NCI-H1092 (cell line): ENCODE measurements around the gene LRIG1.

Source experiments
- DNase-seq: peaks from one replicate; lab custom pipeline; 2025; lab: John Stamatoyannopoulos, UW

LRIG1 gene

DNA sequence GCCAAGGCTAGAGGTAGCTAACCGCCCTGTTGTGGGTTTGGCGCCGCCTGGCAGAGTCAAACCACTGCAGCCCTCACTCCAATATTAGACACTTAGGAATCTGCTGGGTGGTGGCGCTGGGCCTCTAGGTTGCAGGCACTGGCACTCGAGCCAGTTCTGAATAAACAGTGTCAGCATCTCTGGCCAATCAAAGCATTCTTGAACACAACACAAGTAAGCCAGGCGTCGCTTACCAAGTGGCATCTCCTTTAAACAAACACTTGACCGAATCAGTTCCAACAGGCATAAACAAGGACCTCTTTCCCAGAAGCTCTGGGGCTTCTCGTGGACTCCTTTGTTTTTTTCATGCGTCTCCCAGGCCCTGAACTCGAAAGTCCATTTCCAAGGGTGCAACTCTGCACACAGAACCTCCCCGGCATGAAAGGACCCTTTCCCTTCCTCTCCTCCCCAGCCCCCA is 82.3 kb downstream of the LRIG1 start:
- DNase-seq = no peak

DNA sequence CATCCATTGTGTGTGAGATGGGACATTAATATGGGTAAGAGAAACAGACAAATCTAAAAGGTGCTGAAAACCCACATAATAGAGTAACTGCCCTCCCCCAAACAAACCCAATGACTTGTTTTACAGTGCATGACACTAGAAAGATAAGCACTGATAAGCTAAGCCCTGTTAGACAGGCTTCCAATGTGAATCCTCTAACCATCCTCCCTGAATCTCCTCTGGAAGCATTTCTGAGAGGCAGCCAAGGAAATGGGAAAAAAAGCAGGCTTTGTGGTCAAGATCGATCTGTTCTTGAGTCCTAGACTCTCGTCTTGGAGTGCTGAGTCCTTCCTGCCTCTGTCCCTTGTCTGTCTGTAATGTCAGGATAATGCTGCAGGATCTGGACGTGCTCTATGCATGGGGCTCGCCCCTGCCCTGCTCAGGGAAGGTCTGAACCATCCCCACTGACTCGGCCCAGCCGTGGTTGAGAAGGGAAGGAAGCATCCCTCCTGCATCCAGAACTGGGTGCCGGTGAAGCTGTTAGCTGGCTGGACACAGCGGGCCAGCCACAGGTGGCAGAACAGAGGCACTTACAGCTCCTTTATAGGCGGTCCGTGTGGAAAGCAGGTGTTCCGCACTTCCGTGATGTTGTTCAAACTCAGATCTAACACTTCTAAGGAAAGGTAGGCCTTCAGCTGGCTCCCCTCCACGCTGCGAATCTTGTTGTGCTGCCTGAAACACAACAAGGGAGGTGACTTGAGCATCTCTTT is 84.1 kb downstream of the LRIG1 start:
- no peak for DNase-seq

DNA sequence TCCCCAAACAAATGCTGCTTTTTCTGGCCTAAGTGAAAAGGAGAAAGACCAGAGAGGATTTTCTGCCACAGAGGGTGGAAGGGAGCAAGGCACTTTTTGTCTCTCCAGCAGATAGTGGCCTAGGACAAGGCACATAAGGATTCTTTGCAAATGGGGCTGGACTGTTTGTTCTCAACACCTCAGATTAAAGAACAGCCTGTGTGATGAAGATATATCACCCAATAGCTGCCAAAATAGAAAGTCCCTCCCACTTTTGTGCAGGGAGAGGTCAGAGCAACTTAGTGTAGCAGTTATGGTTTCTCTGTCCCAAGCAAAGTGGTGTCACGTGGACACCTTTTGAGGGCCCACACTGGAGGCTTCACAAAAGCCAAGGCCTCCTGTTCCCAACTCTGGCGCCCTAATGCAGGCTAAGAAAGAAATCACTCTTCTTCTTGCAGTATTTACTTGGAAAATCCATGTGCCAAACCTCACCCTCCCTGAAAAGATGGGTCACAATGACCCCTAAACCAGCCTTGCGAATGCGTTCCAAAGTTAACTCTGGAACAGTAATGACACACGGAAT is 84.9 kb downstream of the LRIG1 start:
- no peak for DNase-seq

DNA sequence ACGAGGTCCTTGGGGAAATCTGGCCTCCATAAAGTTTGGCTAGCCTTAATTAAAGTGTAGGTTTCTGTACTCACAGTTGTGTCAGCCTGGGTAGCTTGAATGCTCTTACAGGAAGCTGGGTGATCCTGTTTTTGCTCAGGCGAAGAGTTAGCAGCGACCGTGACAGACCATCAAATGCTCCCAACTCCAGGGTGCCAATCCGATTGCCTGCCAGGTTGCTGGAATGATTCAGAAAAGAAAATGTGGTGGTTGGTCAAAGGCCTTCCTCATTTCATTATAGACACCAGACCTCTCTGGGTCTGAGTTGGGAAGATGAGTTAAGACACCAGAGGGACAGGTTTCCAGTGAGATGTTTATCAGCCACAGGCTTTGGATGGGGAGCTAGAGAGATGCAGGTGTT is 86.0 kb downstream of the LRIG1 start:
- no peak for DNase-seq

DNA sequence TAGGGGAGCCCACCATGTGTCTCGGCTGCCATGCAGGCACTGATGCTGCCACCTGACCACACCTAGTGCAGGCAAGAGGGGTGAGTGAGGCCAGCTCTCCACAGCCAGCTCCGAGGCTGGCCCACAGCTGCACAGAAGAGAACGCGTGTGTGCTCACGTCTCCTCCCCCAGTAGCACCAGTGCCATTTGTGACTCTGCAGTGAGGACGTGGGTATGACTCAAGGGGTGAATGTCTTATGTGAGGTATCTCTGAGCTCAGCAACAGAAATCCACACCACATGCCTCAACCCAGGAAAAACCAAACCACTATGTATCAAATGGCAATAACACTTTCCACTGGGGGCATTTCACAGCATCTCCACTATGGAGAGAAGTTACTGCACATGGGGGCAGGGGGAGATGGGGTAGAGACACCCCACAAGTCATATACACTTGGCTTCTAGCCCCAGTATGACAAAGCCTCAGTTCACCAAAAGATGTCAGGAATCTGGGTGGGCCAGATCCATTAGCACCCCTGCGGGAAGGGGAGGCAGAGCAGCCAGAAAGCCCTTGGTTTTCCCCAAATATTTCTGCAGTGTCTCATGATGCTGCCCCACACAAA is 87.6 kb downstream of the LRIG1 start:
- no peak for DNase-seq

DNA sequence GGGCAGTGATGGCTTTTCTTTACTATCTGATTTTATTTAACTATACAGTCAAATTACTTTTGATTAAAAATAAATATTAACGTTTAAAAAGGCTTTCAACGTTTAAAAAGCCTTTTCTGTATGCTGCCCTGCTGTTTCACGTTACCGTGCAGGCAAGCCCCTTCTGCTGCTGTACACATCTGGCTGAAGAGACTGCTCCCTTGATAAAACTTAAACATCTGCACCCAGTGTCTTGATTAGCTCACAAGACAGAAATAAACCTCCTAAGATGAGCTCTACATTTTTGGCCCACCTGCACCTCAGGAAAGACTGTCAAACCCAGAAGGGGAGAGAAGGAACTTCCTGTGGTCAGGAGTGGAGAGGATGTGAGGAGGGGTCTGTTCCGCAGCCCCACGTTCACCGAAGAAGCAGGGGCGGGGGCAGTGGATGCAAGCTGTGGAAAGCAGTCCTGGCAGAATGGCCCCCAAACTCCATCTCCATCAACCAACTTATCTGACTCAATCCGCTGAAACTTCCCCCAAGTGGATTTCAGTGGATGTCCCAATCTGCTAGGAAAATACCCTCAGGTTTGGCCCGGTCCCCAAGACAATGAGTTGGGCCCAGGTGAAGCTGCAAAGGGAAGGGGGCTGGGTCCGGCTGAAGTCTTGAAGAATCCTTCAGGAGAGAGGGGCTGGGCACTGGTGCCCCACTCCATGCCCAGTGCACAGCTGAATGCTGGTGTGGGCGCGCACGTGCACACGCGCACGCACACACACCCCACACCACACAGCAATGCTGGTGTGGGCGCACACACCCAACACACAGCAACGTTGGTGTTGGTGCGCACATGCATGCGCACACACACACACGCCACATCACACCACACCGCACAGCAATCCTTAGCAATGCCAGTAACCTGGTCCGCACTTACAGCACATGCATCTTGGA is 88.6 kb downstream of the LRIG1 start:
- DNase-seq = no peak

DNA sequence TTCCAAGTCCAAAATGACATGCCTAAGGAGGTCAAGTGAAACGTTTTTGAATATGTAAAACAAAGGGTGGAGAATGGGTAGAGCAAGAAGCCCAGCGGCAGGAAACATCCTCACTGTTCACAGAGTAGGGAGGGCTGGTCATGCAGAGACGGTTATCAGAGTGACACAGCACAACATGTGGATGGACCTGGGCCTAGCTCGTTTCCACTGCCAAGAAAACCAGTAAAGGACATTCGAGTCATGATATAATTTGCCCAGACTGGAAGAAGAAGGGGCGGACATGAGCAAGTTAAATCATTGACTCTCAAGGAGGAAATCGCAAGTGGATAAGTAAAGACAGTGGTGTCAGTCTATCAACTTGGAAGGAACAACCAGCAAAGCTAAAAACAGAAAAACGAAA is 89.3 kb downstream of the LRIG1 start:
- no peak for DNase-seq

DNA sequence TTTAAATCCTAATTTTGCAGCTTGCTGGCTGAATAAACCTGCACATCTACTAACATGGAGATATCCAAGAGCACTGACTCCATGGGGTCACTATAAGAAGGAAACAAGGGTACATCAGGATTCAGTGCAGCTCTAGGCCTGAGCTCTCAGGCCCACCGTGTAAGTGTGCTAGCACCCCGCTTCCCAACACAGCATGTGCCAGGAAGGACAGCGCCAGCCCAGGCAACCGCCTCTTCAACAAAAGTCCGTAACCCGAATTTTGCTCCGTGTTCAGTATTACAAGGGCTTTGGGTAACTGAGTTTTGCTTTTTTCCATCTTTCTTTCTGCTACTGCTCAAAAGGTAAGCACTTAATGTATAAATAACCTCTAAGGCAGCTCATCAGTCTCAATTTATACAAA is 89.8 kb downstream of the LRIG1 start:
- DNase-seq = no peak

DNA sequence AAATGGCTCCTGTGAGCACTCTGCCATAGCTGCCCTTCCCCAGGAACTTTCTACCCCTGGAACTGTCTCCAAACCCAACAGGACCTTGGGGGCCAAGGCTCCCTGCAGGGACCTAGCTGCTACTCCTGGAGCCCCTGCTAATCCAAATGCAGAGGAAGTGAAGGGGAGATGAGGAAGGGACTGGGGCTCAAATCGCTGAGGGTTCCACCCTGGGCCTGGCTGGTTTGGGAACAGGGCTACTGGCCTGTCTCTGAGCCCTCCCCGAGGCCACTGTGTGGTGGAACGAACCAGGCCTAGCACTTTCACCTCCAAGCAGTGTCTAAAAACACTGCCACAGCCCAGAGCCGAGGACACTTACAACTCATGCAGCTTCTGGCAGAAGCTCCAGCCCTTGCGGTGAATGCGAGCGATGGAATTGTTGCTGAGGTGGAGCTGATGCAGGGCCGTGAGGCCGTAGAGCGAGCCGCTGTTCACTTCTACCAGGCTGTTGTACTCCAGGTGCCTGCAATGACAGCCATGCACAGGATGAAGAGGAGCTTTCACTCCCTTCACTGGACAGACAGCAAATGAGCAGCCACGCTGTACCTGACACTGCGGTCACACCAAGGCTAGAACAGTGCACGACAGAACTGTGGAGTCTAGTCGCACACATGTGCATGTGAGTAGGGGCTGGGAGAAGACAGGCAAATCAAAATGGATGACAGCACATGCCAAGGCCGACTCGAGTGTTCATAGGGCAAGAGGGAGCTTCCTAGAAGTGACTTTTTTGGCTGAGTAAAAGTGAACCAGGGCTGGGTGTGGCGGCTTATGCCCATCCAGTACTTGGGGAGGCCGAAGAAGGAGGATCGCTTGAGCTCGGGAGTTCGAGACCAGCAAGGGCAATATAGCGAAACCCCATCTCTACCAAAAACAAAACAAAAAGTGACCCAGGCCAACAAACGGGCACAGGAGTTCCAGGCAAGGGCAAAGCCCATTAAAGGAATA is 90.8 kb downstream of the LRIG1 start:
- no peak for DNase-seq

DNA sequence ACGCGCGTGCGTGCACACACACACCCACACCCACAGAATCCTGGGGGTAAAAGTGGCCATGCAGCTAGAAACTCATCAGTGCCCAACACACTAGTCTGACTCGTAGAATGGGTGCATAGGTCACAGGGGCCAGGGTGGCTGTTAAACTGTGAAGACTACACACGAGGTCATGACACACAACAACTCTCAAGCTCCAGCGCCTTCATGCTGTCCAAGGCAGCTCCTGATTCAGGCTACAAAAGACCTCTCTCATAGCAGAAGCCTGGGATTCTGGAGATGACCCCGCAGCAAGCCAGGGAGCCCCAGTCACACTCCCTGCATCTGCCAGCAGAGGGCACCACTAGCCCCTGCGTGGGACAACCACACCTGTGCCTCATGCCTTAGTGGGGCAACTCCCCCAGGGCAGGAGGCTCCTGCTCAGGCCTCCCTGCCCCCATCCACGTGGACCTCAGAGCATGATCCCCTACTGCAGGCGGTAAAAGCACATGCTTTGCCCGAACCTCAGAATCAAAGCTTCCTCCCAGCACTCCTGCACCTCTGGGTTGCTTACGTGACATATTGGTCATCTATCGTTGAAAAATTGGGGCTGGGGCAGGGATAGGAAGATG is 93.1 kb downstream of the LRIG1 start:
- DNase-seq = no peak

DNA sequence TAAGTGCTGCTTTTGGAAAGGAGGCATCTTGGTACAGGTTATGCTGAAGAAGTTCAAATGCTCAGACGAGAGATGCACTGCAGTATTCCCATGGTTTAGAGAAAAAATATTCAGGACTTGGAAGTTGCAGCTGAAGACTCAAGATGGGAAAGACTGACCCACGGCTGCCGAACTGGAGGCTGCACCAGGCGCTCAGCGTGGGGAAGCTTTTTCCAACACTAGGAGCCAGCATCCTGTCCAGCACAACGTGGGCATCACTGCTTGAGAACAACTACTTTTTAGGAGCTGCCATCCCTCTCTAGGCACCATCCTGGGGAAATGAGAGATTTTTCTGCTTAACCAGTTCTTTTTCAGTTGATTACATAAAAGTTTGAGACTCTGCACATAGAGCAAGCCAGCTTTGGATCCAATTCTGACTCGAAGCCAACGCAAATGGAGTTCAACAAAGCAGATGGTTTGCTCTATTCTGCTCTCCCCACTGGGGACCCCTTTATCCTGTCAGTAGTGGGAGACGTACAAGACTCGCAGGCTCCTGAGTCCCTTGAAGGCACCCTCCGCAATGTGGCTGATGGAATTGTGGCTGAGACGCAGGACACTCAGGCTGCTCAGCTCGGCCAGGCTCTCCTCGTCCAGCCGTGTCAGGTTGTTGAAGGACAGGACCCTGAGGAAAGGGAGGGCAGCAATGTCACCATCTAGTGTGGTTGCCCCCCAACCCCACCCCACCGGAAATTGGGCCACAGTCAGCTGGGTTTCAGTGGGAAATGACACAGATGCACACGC is 93.8 kb downstream of the LRIG1 start:
- no peak for DNase-seq

DNA sequence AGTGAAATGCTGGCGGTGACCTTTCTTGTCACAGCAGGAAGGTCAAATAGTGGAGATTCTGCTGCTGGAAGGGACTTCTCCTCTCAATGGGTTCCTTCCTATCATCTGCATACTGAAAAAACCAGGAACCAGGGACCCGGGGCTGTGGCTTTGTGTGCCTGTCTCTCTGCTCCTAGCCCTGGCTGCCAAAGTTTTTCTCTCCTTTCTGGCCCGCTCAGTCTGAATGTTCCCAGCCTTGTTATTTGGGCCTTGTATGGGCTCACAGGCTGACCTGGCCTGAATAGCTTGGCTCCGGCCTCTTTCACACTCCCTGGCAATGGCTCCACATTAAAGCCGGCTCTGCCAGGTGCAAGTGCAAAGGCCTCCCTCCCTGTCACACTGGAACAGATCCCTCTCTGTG is 94.7 kb downstream of the LRIG1 start:
- no peak for DNase-seq

DNA sequence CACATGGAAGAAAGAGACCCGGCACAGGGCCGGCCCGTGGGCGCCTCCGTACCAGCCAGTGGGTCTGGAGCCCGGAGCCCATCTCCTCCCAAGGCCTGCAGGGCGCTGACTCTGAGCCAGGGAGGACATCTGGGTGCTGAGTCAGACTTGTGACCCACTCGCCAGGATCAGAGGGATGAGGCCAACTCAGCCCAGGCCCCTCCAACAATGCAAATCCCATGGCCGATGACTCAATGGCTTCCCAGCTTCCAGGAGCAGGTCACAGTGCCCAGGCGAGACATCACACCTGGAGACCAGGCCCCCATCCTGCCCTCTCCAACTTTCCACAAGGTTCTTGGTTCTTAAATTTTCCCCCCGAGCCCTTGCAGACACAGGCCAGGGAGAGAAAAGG is 95.1 kb downstream of the LRIG1 start:
- no peak for DNase-seq

DNA sequence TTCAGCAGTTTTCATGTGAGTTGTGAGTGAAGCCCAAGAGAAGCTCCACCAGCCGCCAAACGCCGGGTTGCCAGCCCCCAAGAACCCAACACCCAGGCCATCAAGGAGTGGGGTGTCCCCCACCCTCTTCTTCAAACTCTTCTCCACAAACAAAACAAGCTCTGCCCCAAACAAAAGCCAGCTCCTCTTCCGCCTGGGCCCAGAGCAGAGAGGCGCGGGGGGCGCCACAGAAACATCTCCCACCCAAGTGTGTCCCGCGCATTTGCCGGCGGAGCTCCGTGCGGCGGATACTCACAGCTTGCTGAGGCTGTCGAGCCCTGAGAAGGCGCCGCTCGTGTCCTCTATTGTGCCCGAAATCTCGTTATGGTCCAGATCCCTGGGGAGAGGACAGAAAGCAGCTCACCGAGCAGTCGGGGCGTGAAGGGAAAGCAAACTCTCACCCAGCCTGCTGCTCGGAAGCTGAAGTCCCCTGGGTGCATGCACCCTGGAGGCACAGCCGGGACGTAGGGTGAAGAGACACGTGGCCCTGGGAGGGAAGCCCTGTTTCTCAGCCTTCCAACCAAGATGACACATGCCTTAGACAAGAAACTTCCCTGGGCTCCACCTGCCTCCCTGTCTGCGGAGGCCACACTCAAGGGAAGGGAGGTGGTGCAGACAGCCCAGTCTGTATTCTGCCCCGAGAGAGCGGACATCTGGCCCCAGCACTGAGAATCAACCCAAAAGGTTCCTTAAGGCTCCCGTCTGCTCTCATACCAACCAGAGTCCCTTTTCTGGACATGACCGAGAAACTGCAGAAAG is 95.7 kb downstream of the LRIG1 start:
- no peak for DNase-seq

DNA sequence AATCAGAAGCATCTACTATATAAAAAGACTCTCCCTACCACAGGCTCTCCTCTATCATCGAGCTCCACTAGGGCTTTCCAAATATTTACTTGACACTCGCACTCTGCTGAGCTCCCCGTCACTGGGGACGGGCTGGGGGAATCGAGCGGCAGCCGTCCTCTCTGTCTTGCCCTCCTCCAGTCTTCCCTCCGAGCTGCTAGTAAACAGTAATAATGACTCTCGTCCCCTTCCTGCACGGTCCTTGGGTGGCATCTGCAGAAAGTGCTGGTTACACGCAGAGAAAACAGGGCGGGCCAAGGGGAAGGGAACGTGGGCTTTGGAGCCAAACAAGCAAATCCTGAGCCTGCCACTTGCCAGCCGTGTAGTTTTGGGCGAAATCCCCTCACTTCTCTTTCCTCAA is 96.6 kb downstream of the LRIG1 start:
- no peak for DNase-seq

DNA sequence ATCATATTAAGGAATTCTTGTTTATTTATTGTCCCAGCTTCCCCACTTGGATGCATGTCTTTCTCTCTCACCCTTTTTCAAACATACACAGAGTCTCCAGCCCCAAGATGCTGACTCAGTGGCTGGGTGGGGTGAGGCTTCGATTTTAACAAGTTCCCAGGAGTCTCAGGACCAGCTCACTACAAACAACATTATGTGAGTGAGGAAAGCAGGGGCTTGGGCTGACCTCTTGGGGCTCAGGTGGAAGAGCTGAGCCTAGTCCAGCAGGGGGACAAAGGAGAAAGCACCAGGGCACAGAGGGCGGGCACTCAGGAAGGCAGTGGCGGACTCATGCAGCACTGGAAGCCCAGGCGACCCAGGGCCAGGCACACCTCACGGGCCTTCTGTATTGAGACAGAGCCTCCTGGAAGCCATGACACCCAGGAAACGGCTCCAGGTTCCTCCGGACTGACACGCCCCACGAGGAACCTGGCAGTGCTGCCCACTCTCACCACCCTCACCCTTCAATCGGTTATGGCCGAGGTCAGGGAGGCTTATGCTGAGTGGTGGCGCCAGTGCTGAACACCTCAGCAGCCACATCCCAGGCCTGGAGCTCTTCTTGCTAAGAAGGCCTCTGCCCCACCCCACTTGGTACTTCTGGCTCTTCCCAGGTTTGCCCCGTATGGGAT is 97.4 kb downstream of the LRIG1 start:
- no peak for DNase-seq

DNA sequence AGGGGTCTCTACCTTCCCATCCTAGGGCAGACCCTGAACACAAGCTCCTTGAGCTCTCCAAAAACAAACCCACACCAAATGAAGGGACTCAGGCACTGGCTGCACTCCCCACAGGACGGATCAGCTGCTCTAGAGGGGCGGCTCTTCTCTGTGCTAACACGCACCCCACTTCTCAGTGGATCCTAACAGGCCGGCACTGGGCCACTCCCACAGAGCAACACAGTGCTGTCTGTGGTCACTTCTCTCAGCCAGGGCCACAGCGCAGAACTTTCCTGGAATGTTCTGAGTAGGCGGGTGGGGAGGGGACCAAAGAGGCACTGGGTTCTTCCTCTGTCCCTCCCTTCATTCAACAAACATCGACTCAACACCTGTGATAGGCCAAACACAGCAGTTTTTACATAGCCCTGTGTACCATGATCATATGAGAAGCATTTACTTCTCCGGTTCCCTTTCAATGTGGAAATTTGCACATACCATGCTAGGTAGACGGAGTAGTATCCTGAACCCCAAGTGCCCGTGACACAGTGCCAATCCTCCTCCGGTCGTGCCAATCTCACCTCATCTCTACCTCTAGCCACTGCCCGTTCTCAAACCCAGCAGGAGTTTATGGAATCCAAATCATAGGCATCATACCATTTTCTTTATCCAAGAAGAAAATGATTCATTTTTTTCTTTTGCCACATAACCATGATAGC is 98.1 kb downstream of the LRIG1 start:
- DNase-seq = no peak
